ENCODE measurements around the gene SCGB3A1.

Gene SCGB3A1

GRCh38 chr5:180626661-180627385, 35.5 kb upstream of the SCGB3A1 start:
- no peak overlapping the region for H2AK5ac ChIP-seq (ENCODE audit: low read length)
- H4K8ac ChIP-seq (ENCODE audit: low read depth, low read length), result no peak overlapping the region
- H2BK15ac ChIP-seq (replicated peaks; ENCODE audit: low read depth), result no peak overlapping the region
- no peaks in the 10 kb centered on the region for H3K79me1 ChIP-seq (ENCODE audit: low read length)
- no peak overlapping the region for H3K18ac ChIP-seq (ENCODE audit: low read length)
- H4K5ac ChIP-seq (ENCODE audit: low read length), result no peak overlapping the region
- no peaks in the 10 kb centered on the region for H3K27me3 ChIP-seq (ENCODE audit: insufficient read depth, low read length, poor library complexity)
- no peak for DNase-seq
- H3K4me3 ChIP-seq (ENCODE audit: low read length), result no peak overlapping the region
- no peak overlapping the region for H2BK120ac ChIP-seq (ENCODE audit: low read depth, low read length)
- no peak overlapping the region for H3K4ac ChIP-seq (ENCODE audit: low read depth, low read length)
- no peak overlapping the region for H2BK5ac ChIP-seq (ENCODE audit: low read length)
- no CpG with 5 or more reads among the region's 15 CpGs for WGBS (ENCODE audit: extremely low coverage, insufficient coverage, low lambda C conversion rate)
- no peaks in the 10 kb centered on the region for H3K4me1 ChIP-seq (ENCODE audit: control insufficient read depth, low read depth, low read length)
- H3K23ac ChIP-seq (ENCODE audit: low read length), result no peak overlapping the region
- no peak overlapping the region for H3K27ac ChIP-seq (ENCODE audit: low read depth, low read length)
- no peaks in the 10 kb centered on the region for H3K79me2 ChIP-seq (ENCODE audit: control insufficient read depth, insufficient read depth, low read length)
- H3K56ac ChIP-seq (ENCODE audit: low read length), result no peak overlapping the region
- no peaks in the 10 kb centered on the region for H3K36me3 ChIP-seq (ENCODE audit: control insufficient read depth, insufficient read depth, low read length)
- H3K4me2 ChIP-seq (ENCODE audit: low read length), result no peak overlapping the region
- H3K9ac ChIP-seq (ENCODE audit: low read length), result no peak overlapping the region

DNA sequence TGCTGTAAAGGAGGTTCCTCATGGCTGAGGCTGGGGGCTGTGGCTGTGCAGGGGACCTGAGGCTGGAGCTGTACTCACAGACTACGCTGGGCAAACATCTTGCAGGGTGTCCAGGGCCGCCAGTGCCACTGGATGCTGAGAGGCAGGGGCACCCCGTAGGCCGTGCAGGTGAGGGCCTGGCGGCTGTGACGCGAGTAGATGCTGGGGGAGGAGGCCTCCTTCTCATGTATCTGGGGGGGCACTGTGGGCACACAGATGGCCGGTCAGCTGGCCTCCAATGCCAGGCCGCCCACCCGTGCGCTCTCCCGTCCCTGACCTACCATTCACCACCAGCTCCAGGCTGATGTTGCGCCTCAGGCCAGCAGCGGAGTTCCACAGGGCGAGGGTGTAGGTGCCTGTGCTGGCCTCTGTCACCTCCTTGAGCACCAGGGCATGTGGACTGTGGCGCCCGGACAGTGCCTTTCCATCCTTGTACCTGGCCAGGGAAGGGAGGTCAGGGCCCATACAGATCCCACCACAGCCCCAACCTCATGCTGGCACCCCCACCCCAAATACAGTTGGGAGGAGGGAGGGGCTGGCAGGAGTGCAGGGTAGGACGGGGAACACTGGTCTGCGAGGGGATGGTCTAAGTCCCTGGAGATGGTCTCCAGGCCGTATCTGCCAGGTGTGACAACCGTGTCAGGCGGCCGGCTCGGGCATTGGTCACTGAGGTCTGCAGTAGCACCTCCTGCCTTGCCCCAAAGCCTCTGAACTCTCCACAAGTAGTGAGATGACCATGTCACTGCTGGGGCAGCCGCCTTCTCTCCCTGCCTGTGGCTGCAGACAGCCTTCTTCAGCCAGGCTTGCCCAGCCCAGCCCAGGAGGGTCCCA, 34.7 kb upstream of the SCGB3A1 start:
- Histone ChIP-seq H3K23ac (ENCODE audit: low read length) (no peak overlapping the region), H2BK5ac (ENCODE audit: low read length) (no peak overlapping the region), H3K4me1 (ENCODE audit: control insufficient read depth, low read depth, low read length) (no peaks in the 10 kb centered on the region), H2BK15ac (replicated peaks; ENCODE audit: low read depth) (no peak overlapping the region), H3K27me3 (ENCODE audit: insufficient read depth, low read length, poor library complexity) (no peaks in the 10 kb centered on the region), H3K9ac (ENCODE audit: low read length) (no peak overlapping the region), H3K56ac (ENCODE audit: low read length) (no peak overlapping the region), H3K79me1 (ENCODE audit: low read length) (no peaks in the 10 kb centered on the region), H3K79me2 (ENCODE audit: control insufficient read depth, insufficient read depth, low read length) (no peaks in the 10 kb centered on the region), H3K4ac (ENCODE audit: low read depth, low read length) (no peak overlapping the region), H3K4me2 (ENCODE audit: low read length) (no peak overlapping the region), H4K5ac (ENCODE audit: low read length) (no peak overlapping the region), H2AK5ac (ENCODE audit: low read length) (no peak overlapping the region), H3K18ac (ENCODE audit: low read length) (no peak overlapping the region), H4K8ac (ENCODE audit: low read depth, low read length) (no peak overlapping the region), H2BK120ac (ENCODE audit: low read depth, low read length) (no peak overlapping the region), H3K36me3 (ENCODE audit: control insufficient read depth, insufficient read depth, low read length) (no peaks in the 10 kb centered on the region), H3K4me3 (ENCODE audit: low read length) (no peak overlapping the region), H3K27ac (ENCODE audit: low read depth, low read length) (no peak overlapping the region)
- WGBS (ENCODE audit: extremely low coverage, insufficient coverage, low lambda C conversion rate), result no CpG with 5 or more reads among the region's 25 CpGs
- no peak for DNase-seq

GRCh38 chr5:180625125-180625790, 34.0 kb upstream of the SCGB3A1 start:
- H4K5ac ChIP-seq (ENCODE audit: low read length), result no peak overlapping the region
- H3K4me2 ChIP-seq (ENCODE audit: low read length), result no peak overlapping the region
- H3K27me3 ChIP-seq (ENCODE audit: insufficient read depth, low read length, poor library complexity), result no peaks in the 10 kb centered on the region
- no CpG with 5 or more reads among the region's 10 CpGs for WGBS (ENCODE audit: extremely low coverage, insufficient coverage, low lambda C conversion rate)
- no peak overlapping the region for H2BK15ac ChIP-seq (replicated peaks; ENCODE audit: low read depth)
- no peak overlapping the region for H3K56ac ChIP-seq (ENCODE audit: low read length)
- H3K23ac ChIP-seq (ENCODE audit: low read length), result no peak overlapping the region
- no peaks in the 10 kb centered on the region for H3K36me3 ChIP-seq (ENCODE audit: control insufficient read depth, insufficient read depth, low read length)
- H3K79me2 ChIP-seq (ENCODE audit: control insufficient read depth, insufficient read depth, low read length), result no peaks in the 10 kb centered on the region
- H3K79me1 ChIP-seq (ENCODE audit: low read length), result no peaks in the 10 kb centered on the region
- no peak overlapping the region for H3K18ac ChIP-seq (ENCODE audit: low read length)
- H4K8ac ChIP-seq (ENCODE audit: low read depth, low read length), result no peak overlapping the region
- H2BK5ac ChIP-seq (ENCODE audit: low read length), result no peak overlapping the region
- H3K4me3 ChIP-seq (ENCODE audit: low read length), result no peak overlapping the region
- no peaks in the 10 kb centered on the region for H3K4me1 ChIP-seq (ENCODE audit: control insufficient read depth, low read depth, low read length)
- H2AK5ac ChIP-seq (ENCODE audit: low read length), result no peak overlapping the region
- no peak for DNase-seq
- H3K4ac ChIP-seq (ENCODE audit: low read depth, low read length), result no peak overlapping the region
- H2BK120ac ChIP-seq (ENCODE audit: low read depth, low read length), result no peak overlapping the region
- no peak overlapping the region for H3K9ac ChIP-seq (ENCODE audit: low read length)
- H3K27ac ChIP-seq (ENCODE audit: low read depth, low read length), result no peak overlapping the region

DNA sequence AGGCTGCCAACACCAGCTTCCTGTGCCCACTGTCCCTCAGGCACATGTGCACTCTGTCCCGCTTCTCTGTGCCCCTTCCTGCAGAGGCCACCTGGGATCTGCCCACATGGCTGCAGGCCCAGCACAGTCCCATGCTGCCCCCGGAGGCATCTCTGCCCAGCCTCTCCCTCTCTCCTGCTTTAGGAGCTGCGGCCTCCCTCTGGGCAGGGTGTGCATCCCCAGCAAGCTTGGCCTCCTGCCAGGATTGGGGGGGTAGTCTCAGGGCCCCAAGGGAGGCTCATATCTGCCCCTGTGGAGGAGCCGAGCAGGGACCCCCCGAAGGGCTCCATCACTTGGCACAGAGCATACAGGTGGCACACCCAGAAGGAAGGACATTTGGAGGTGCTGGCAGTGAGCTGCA, 33.3 kb upstream of the SCGB3A1 start:
- H3K27ac ChIP-seq (ENCODE audit: low read depth, low read length), result no peak overlapping the region
- H3K4me1 ChIP-seq (ENCODE audit: control insufficient read depth, low read depth, low read length), result no peaks in the 10 kb centered on the region
- H3K4me3 ChIP-seq (ENCODE audit: low read length), result no peak overlapping the region
- no peaks in the 10 kb centered on the region for H3K79me2 ChIP-seq (ENCODE audit: control insufficient read depth, insufficient read depth, low read length)
- no peak overlapping the region for H2BK5ac ChIP-seq (ENCODE audit: low read length)
- H3K79me1 ChIP-seq (ENCODE audit: low read length), result no peaks in the 10 kb centered on the region
- H3K9ac ChIP-seq (ENCODE audit: low read length), result no peak overlapping the region
- H3K23ac ChIP-seq (ENCODE audit: low read length), result no peak overlapping the region
- DNase-seq, result no peak
- no peak overlapping the region for H2BK15ac ChIP-seq (replicated peaks; ENCODE audit: low read depth)
- no peak overlapping the region for H4K8ac ChIP-seq (ENCODE audit: low read depth, low read length)
- H3K4me2 ChIP-seq (ENCODE audit: low read length), result no peak overlapping the region
- H3K56ac ChIP-seq (ENCODE audit: low read length), result no peak overlapping the region
- H3K18ac ChIP-seq (ENCODE audit: low read length), result no peak overlapping the region
- H3K4ac ChIP-seq (ENCODE audit: low read depth, low read length), result no peak overlapping the region
- no peak overlapping the region for H2AK5ac ChIP-seq (ENCODE audit: low read length)
- no peak overlapping the region for H2BK120ac ChIP-seq (ENCODE audit: low read depth, low read length)
- no peak overlapping the region for H4K5ac ChIP-seq (ENCODE audit: low read length)
- no peaks in the 10 kb centered on the region for H3K27me3 ChIP-seq (ENCODE audit: insufficient read depth, low read length, poor library complexity)
- no CpG with 5 or more reads among the region's 5 CpGs for WGBS (ENCODE audit: extremely low coverage, insufficient coverage, low lambda C conversion rate)
- H3K36me3 ChIP-seq (ENCODE audit: control insufficient read depth, insufficient read depth, low read length), result no peaks in the 10 kb centered on the region

- Histone ChIP-seq H2BK15ac (replicated peaks; ENCODE audit: low read depth) (no peak overlapping the region), H4K8ac (ENCODE audit: low read depth, low read length) (no peak overlapping the region), H3K9ac (ENCODE audit: low read length) (no peak overlapping the region), H3K27me3 (ENCODE audit: insufficient read depth, low read length, poor library complexity) (no peaks in the 10 kb centered on the region), H3K4ac (ENCODE audit: low read depth, low read length) (no peak overlapping the region), H3K23ac (ENCODE audit: low read length) (no peak overlapping the region), H3K18ac (ENCODE audit: low read length) (no peak overlapping the region), H3K4me2 (ENCODE audit: low read length) (no peak overlapping the region), H2BK120ac (ENCODE audit: low read depth, low read length) (no peak overlapping the region), H3K79me1 (ENCODE audit: low read length) (no peaks in the 10 kb centered on the region), H3K27ac (ENCODE audit: low read depth, low read length) (no peak overlapping the region), H3K36me3 (ENCODE audit: control insufficient read depth, insufficient read depth, low read length) (no peaks in the 10 kb centered on the region), H3K4me3 (ENCODE audit: low read length) (no peak overlapping the region), H3K4me1 (ENCODE audit: control insufficient read depth, low read depth, low read length) (no peaks in the 10 kb centered on the region), H2BK5ac (ENCODE audit: low read length) (no peak overlapping the region), H4K5ac (ENCODE audit: low read length) (no peak overlapping the region), H3K79me2 (ENCODE audit: control insufficient read depth, insufficient read depth, low read length) (no peaks in the 10 kb centered on the region), H3K56ac (ENCODE audit: low read length) (no peak overlapping the region), H2AK5ac (ENCODE audit: low read length) (no peak overlapping the region)
- DNase-seq, result no peak
- no CpG with 5 or more reads among the region's 15 CpGs for WGBS (ENCODE audit: extremely low coverage, insufficient coverage, low lambda C conversion rate)
Observed at GRCh38 chr5:180623844-180624243, 32.5 kb upstream of the SCGB3A1 start.

All from mesendoderm (in vitro differentiated cells).